GM18526 (cell line): ENCODE measurements around the gene MED16.

Source experiments
- POLR2A ChIP-seq: IDR thresholded peaks from 3 replicates; pipeline ENCODE4 v1.6.1; 2011; ENCODE audit not compliant: insufficient read length; ENCODE audit errors: extremely low read depth

Gene MED16

GRCh38 chr19:843180-843835 lies 49.7 kb downstream of the MED16 start:
- TF ChIP-seq POLR2A, result no peak

GRCh38 chr19:840519-841206 lies 52.3 kb downstream of the MED16 start, which contains the start of gene PRTN3:
Gene PRTN3, plus strand, starts transcription at chr19:840999. Its CDS starts 10 bp downstream, at chr19:841009.
- TF ChIP-seq POLR2A, result no peak

- TF ChIP-seq POLR2A, result no peak
Observed at GRCh38 chr19:835210-835810, 57.7 kb downstream of the MED16 start.

GRCh38 chr19:834216-834615 lies 58.8 kb downstream of the MED16 start:
- no peak for TF ChIP-seq POLR2A

- no peak for TF ChIP-seq POLR2A
Observed at GRCh38 chr19:831407-832369, 61.3 kb downstream of the MED16 start.

GRCh38 chr19:829129-829758 lies 63.7 kb downstream of the MED16 start:
- TF ChIP-seq POLR2A, result no peak

GRCh38 chr19:827710-828321 lies 65.2 kb downstream of the MED16 start, which contains the start of gene AZU1:
Gene AZU1, plus strand, starts transcription at chr19:827837. Its CDS starts 10 bp downstream, at chr19:827847.
- TF ChIP-seq POLR2A, result no peak

GRCh38 chr19:827314-827709 lies 65.7 kb downstream of the MED16 start:
- no peak for TF ChIP-seq POLR2A

GRCh38 chr19:825897-826644 lies 66.9 kb downstream of the MED16 start:
- no peak for TF ChIP-seq POLR2A

- no peak for TF ChIP-seq POLR2A
Observed at GRCh38 chr19:824885-825284, 68.1 kb downstream of the MED16 start.

- no peak for TF ChIP-seq POLR2A
Observed at GRCh38 chr19:823565-824121, 69.3 kb downstream of the MED16 start.

GRCh38 chr19:821825-822503 lies 71.0 kb downstream of the MED16 start, which contains the start of gene PLPPR3:
Gene PLPPR3, minus strand, starts transcription at chr19:821955. Its CDS starts 396 bp downstream, at chr19:821559.
- TF ChIP-seq POLR2A, result no peak
